ENCODE measurements around the gene NOD2. TPM values are rescaled to one million over a fixed set of nuclear protein-coding genes. Genes with fewer than 3 reads are reported as not detected.

NOD2 gene
- total RNA-seq, 1 experiment from 2014 or later, result 0.34 TPM

Other genes with a start within 250 kb of the NOD2 start
- 0.37 and 1.0 TPM in 2 replicates for gene NKD1, start 145.2 kb upstream of the NOD2 start, total RNA-seq (2014; rRNA removed; shearing (Covaris generic))
- not detected in 2 replicates for gene SNX20, start 12.3 kb upstream of the NOD2 start, total RNA-seq (2014; rRNA removed; shearing (Covaris generic))
- 53.3 and 68.6 TPM in 2 replicates for gene CYLD, start 48.5 kb downstream of the NOD2 start, total RNA-seq (2014; rRNA removed; shearing (Covaris generic))